OCI-LY7 (cell line): Measurements from ENCODE around the gene ERICH2. TPM values are rescaled to one million over a fixed set of nuclear protein-coding genes. Genes with fewer than 3 reads are reported as not detected.

Experiments
- BruUV-seq: library from RNA; stranded (reverse); fragments of 400-500 nt; replicated peaks from 2 replicates; lab custom pipeline; 2021; lab: Mats Ljungman, UMichigan
- CTCF ChIA-PET: fragments of 300-600 bp; sonication (Branson Sonifier 250); formaldehyde crosslinking; loops from one replicate; lab custom pipeline; 2022; ENCODE audit warnings: antibody characterized with exemption; ENCODE audit not compliant: unreplicated experiment; lab: Charles Lee
- POLR2A ChIA-PET: fragments of 300-600 bp; sonication (Branson Sonifier 250); formaldehyde crosslinking; loops from one replicate; lab custom pipeline; 2022; ENCODE audit warnings: antibody characterized with exemption; lab: Charles Lee
- DNase-seq: peaks from one replicate; pipeline ENCODE4 v3.0.0-alpha.2; 2015; ENCODE audit warnings: low spot score
- H2AFZ ChIP-seq: fragments of 200-600 bp; sonication (generic), shearing (Covaris generic); 2 replicates; pipeline ENCODE4 v1.6.1; 2014; ENCODE audit warnings: mild to moderate bottlenecking, antibody characterized with exemption, low read length, moderate library complexity
- H3K27ac ChIP-seq: fragments of 200-600 bp; sonication (generic); 2 replicates; pipeline ENCODE4 v1.5.1; 2014; ENCODE audit warnings: mixed run types, low read depth, mild to moderate bottlenecking, moderate library complexity, low read length, inconsistent platforms; ENCODE audit not compliant: poor library complexity, severe bottlenecking
- H3K36me3 ChIP-seq: fragments of 200-600 bp; sonication (generic); 2 replicates; pipeline ENCODE4 v1.6.1; 2014; ENCODE audit warnings: mild to moderate bottlenecking, antibody characterized with exemption, low read length, moderate library complexity, mixed read lengths; ENCODE audit not compliant: insufficient read depth
- H3K4me1 ChIP-seq: fragments of 200-600 bp; sonication (generic); 2 replicates; pipeline ENCODE4 v1.5.1; 2014; ENCODE audit warnings: mild to moderate bottlenecking, low read length; ENCODE audit not compliant: insufficient read depth, poor library complexity, severe bottlenecking
- H3K4me2 ChIP-seq: fragments of 200-600 bp; sonication (generic); 2 replicates; pipeline ENCODE4 v1.6.1; 2014; ENCODE audit warnings: mild to moderate bottlenecking, low read length
- H3K4me3 ChIP-seq: fragments of 200-600 bp; sonication (generic); 2 replicates; pipeline ENCODE4 v1.5.1; 2014; ENCODE audit warnings: mild to moderate bottlenecking, low read depth, low read length; ENCODE audit not compliant: poor library complexity, severe bottlenecking
- H3K79me2 ChIP-seq: fragments of 200-600 bp; sonication (generic); 2 replicates; pipeline ENCODE4 v1.6.1; 2016; ENCODE audit warnings: low read depth, mild to moderate bottlenecking, low read length, moderate library complexity, mixed read lengths; ENCODE audit not compliant: insufficient read depth
- H3K9me2 ChIP-seq: fragments of 200-600 bp; sonication (generic); 2 replicates; pipeline ENCODE4 v1.6.1; 2016; ENCODE audit warnings: mild to moderate bottlenecking, low read length, mixed read lengths; ENCODE audit not compliant: insufficient read depth
- H3K9me3 ChIP-seq: fragments of 200-600 bp; sonication (generic); 2 replicates; pipeline ENCODE4 v1.6.1; 2014; ENCODE audit warnings: mild to moderate bottlenecking, mixed run types, low read length, mixed read lengths
- H4K20me1 ChIP-seq: fragments of 200-600 bp; sonication (generic); 2 replicates; pipeline ENCODE4 v1.6.1; 2014; ENCODE audit warnings: mild to moderate bottlenecking, antibody characterized with exemption, low read length, moderate library complexity, mixed read lengths; ENCODE audit not compliant: insufficient read depth
- CTCF ChIP-seq: fragments of 200-600 bp; sonication (generic); conservative IDR thresholded peaks from 2 replicates; pipeline ENCODE4 v1.5.1; 2014; ENCODE audit warnings: mild to moderate bottlenecking, antibody characterized with exemption, low read length, moderate library complexity, mixed read lengths
- EZH2phosphoT487 ChIP-seq: fragments of 200-600 bp; sonication (generic); IDR thresholded peaks from 2 replicates; pipeline ENCODE4 v1.6.1; 2018; ENCODE audit warnings: low read depth, borderline replicate concordance, mild to moderate bottlenecking, mixed run types, antibody characterized with exemption, low read length, moderate library complexity, mixed read lengths
- intact Hi-C: fragments of 100-400 bp; cut with micrococcal nuclease; formaldehyde crosslinking; loops from one replicate; pipeline ENCODE4 v1.10.0; 2022; ENCODE audit not compliant: unreplicated experiment
- total RNA-seq, 2 experiments: library from RNA; depleted of rRNA in 1 of 2; stranded (reverse); fragments of >200 nt in 1 of 2; shearing (Covaris generic) in 1 of 2; gene quantifications; 2 replicates each; pipeline ENCODE4 v1.2.3, GENCODE V29; 2014 to 2022

Gene ERICH2
- total RNA-seq, 2 experiments from 2014 or later: not detected

GRCh38 chr2:170815746-170816503 lies 45.7 kb downstream of the ERICH2 start:
- POLR2A ChIA-PET: interaction anchor here (0.5 kb wide), 1 partner anchor 589 kb away, joined by 3 read pairs; no protein-coding TSS in a partner anchor
- Histone ChIP-seq H3K36me3 (no peaks in the 10 kb centered on the region), H4K20me1 (no peaks in the 10 kb centered on the region), H2AFZ (no peak overlapping the region), H3K4me1 (no peaks in the 10 kb centered on the region), H3K9me2 (no peaks in the 10 kb centered on the region), H3K27ac (no peak overlapping the region), H3K4me2 (peak overlapping the region; percentile 45; the same call in 1 of the 2 replicates), H3K79me2 (no peaks in the 10 kb centered on the region), H3K9me3 (no peaks in the 10 kb centered on the region), H3K4me3 (no peak overlapping the region)
- intact Hi-C loops: loop anchor here (10.0 kb wide), 2 partner anchors 411 to 881 kb away; no protein-coding TSS in a partner anchor
- CTCF ChIA-PET: no interaction called here
- peak; percentile 50 for DNase-seq
- TF ChIP-seq CTCF (peak; percentile 81), EZH2phosphoT487 (no peak)
- no TSS peak for BruUV-seq

- Histone ChIP-seq H3K9me3 (no peaks in the 10 kb centered on the region), H2AFZ (no peak within 1 kb of the TSS), H3K36me3 (no peaks in the 10 kb centered on the region), H4K20me1 (no peaks in the 10 kb centered on the region), H3K9me2 (no peaks in the 10 kb centered on the region), H3K4me1 (no peaks in the 10 kb centered on the region), H3K4me2 (peak within 1 kb of the TSS; percentile 45; the same call in 1 of the 2 replicates), H3K4me3 (no peak within 1 kb of the TSS), H3K79me2 (no peaks in the 10 kb centered on the region), H3K27ac (no peak within 1 kb of the TSS)
- DNase-seq: no peak
- intact Hi-C loops: loop anchor here (10.0 kb wide), 2 partner anchors 412 to 882 kb away; no protein-coding TSS in a partner anchor
- ChIA-PET CTCF (no interaction called here), POLR2A (no interaction called here)
- no TSS peak for BruUV-seq
- TF ChIP-seq EZH2phosphoT487 (no peak), CTCF (no peak)
Measured at GRCh38 chr2:170816504-170817092, 46.4 kb downstream of the ERICH2 start, which contains the start of gene GAD1. TSS of gene GAD1 (plus strand) at chr2:170816887. CDS start at chr2:170818592, 1,705 bp downstream.
